ENCODE data around the gene STRC. TPM values are rescaled to one million over a fixed set of nuclear protein-coding genes. Genes with fewer than 3 reads are reported as not detected.
"Not testable (repeated sequence)": the region's sequence is repeated elsewhere in the genome, so short reads cannot be mapped to it uniquely, and the experiment has no call there.

Gene STRC
- total RNA-seq, 1 experiment from 2014 or later = 0.22 TPM

DNA sequence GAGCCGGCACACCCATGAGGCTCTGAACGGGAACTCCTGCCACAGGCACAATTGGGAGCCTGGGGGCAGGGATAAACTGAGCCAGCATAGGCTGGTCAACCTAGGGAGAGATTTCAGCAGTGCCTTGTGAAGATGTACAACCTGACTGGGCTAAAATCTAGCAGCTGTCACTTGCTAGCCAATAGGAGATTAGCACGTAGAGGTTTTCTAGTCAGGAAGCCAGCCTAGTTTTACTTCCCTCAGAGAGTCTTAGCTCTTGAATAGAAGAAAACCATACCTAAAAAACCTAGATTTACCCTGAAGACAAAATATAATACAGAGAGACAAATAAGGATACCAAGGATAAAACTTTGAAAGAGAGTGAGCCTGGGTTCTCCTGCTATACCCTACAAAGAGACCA, 55.8 kb downstream of the STRC start:
- BruUV-seq (replicated peaks); H3K27me3 ChIP-seq (ENCODE audit: low read length); H3K27ac ChIP-seq (ENCODE audit: low read length); H3K9me3 ChIP-seq (ENCODE audit: low read length); H3F3A ChIP-seq (ENCODE audit: low read length, unreplicated experiment); H3K4me3 ChIP-seq (ENCODE audit: low read length); H3K4me1 ChIP-seq (ENCODE audit: insufficient read depth, low read length); CTCF ChIA-PET; DNase-seq; H3K36me3 ChIP-seq (ENCODE audit: low read depth, low read length); POLR2A ChIA-PET (ENCODE audit: unreplicated experiment); ATAC-seq; H2AFZ ChIP-seq (ENCODE audit: low read length); H3K79me2 ChIP-seq (ENCODE audit: low read length); H3K4me2 ChIP-seq (ENCODE audit: low read length); H3K9me2 ChIP-seq (replicated peaks; ENCODE audit: low read length); intact Hi-C loops (cut with micrococcal nuclease); H3K9ac ChIP-seq (ENCODE audit: low read length); H4K20me1 ChIP-seq (ENCODE audit: low read length): not testable (repeated sequence)

DNA sequence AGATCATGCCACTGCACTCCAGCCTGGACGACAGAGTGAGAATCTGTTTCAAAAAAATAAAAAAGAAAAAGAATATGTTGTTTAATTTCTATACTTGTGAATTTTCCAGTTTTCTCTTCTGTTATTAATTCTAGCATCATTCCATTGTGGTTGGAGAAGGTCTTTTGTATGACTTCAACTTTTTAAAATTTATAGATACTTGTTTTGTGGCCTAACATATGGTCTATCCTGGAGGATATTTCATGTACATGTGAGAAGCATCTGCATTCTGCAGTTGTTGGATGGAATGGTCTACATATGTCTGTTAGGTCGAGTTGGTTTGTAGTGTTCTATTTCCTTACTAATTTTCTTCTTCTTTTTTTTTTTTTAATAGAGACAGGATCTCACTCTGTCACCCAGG, 65.6 kb downstream of the STRC start:
- Histone ChIP-seq H3K9ac (ENCODE audit: low read length) (no peak overlapping the region), H2AFZ (ENCODE audit: low read length) (no peak overlapping the region), H4K20me1 (ENCODE audit: low read length) (no peaks in the 10 kb centered on the region), H3K4me3 (ENCODE audit: low read length) (no peak overlapping the region), H3K79me2 (ENCODE audit: low read length) (no peaks in the 10 kb centered on the region), H3K9me2 (replicated peaks; ENCODE audit: low read length) (no peaks in the 10 kb centered on the region), H3K27ac (ENCODE audit: low read length) (no peak overlapping the region), H3K4me1 (ENCODE audit: insufficient read depth, low read length) (no peaks in the 10 kb centered on the region), H3K36me3 (ENCODE audit: low read depth, low read length) (no peaks in the 10 kb centered on the region), H3K4me2 (ENCODE audit: low read length) (no peak overlapping the region), H3K9me3 (ENCODE audit: low read length) (no peaks in the 10 kb centered on the region), H3K27me3 (ENCODE audit: low read length) (no peaks in the 10 kb centered on the region), H3F3A (ENCODE audit: low read length, unreplicated experiment) (no peaks in the 10 kb centered on the region)
- ChIA-PET POLR2A (ENCODE audit: unreplicated experiment) (interaction anchor here (0.6 kb wide), 1 partner anchor 1443 kb away, joined by 5 read pairs; no protein-coding TSS in a partner anchor), CTCF (no interaction called here)
- DNase-seq = no peak
- no peak for TF ChIP-seq EZH2 (IDR thresholded peaks at IDR 0.05; ENCODE audit: low read length, unreplicated experiment)
- TF ChIP-seq, protein P1, sequence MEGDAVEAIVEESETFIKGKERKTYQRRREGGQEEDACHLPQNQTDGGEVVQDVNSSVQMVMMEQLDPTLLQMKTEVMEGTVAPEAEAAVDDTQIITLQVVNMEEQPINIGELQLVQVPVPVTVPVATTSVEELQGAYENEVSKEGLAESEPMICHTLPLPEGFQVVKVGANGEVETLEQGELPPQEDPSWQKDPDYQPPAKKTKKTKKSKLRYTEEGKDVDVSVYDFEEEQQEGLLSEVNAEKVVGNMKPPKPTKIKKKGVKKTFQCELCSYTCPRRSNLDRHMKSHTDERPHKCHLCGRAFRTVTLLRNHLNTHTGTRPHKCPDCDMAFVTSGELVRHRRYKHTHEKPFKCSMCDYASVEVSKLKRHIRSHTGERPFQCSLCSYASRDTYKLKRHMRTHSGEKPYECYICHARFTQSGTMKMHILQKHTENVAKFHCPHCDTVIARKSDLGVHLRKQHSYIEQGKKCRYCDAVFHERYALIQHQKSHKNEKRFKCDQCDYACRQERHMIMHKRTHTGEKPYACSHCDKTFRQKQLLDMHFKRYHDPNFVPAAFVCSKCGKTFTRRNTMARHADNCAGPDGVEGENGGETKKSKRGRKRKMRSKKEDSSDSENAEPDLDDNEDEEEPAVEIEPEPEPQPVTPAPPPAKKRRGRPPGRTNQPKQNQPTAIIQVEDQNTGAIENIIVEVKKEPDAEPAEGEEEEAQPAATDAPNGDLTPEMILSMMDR (conservative IDR thresholded peaks at IDR 0.05; ENCODE audit: low read depth, low read length) = no peak
- no peak for TF ChIP-seq EZH2phosphoT487 (IDR thresholded peaks at IDR 0.05; ENCODE audit: borderline replicate concordance, low read length)
- no TSS peak for BruUV-seq (replicated peaks)
- no peak for ATAC-seq
- intact Hi-C loops (cut with micrococcal nuclease) = no loop called here

DNA sequence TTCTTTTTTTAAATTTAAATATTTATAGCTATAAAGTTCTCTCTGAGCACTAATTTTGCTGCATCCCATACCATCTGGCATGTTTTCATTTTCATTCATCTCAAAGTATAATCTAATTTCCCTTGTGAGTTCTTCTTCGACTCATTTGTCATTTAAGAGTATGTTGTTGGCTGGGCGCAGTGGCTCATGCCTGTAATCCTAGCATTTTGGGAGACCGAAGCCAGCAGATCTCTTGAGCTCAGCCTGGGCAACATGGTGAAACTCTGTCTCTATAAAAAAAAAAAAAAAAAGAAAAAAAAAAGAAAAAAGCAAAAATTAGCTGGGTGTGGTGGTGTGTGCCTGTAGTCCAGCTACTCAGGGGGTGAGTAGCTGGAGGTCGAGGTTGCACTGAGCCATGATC, 66.3 kb downstream of the STRC start:
- DNase-seq = no peak
- CTCF ChIA-PET = interaction anchor here (0.7 kb wide), 1 partner anchor 63 kb away, joined by 4 read pairs; no protein-coding TSS in a partner anchor
- no peaks in the 10 kb centered on the region for H3K79me2 ChIP-seq (ENCODE audit: low read length)
- H3K9ac ChIP-seq (ENCODE audit: low read length) = no peak overlapping the region
- ATAC-seq = no peak
- H3F3A ChIP-seq (ENCODE audit: low read length, unreplicated experiment) = no peaks in the 10 kb centered on the region
- H3K9me2 ChIP-seq (replicated peaks; ENCODE audit: low read length) = no peaks in the 10 kb centered on the region
- no peaks in the 10 kb centered on the region for H3K27me3 ChIP-seq (ENCODE audit: low read length)
- intact Hi-C loops (cut with micrococcal nuclease) = no loop called here
- no peak overlapping the region for H2AFZ ChIP-seq (ENCODE audit: low read length)
- no peak overlapping the region for H3K27ac ChIP-seq (ENCODE audit: low read length)
- H4K20me1 ChIP-seq (ENCODE audit: low read length) = no peaks in the 10 kb centered on the region
- no peak overlapping the region for H3K4me2 ChIP-seq (ENCODE audit: low read length)
- H3K9me3 ChIP-seq (ENCODE audit: low read length) = no peaks in the 10 kb centered on the region; the same call in 1 of the 2 replicates
- no peak overlapping the region for H3K4me3 ChIP-seq (ENCODE audit: low read length)
- BruUV-seq (replicated peaks) = no TSS peak
- H3K36me3 ChIP-seq (ENCODE audit: low read depth, low read length) = peaks cover 6% of the 10 kb centered on the region
- POLR2A ChIA-PET (ENCODE audit: unreplicated experiment) = no interaction called here
- TF ChIP-seq EZH2phosphoT487 (IDR thresholded peaks at IDR 0.05; ENCODE audit: borderline replicate concordance, low read length) (no peak), EZH2 (IDR thresholded peaks at IDR 0.05; ENCODE audit: low read length, unreplicated experiment) (no peak)
- TF ChIP-seq, protein P1 (conservative IDR thresholded peaks at IDR 0.05; ENCODE audit: low read depth, low read length) = no peak
- H3K4me1 ChIP-seq (ENCODE audit: insufficient read depth, low read length) = no peaks in the 10 kb centered on the region
